Adipocyte (in vitro differentiated cells): ENCODE measurements around the gene ITPR2.
A peak's percentile ranks its signal among the peaks of the same experiment; 100 is the strongest.

Source experiments
- DNase-seq: peaks from one replicate; pipeline ENCODE4 v3.0.0-alpha.2; 2015; ENCODE audit warnings: low read depth
- H3K27me3 ChIP-seq: replicated peaks from 2 replicates; pipeline ENCODE4 v1.7.0; 2013; ENCODE audit warnings: mild to moderate bottlenecking, low read length, moderate library complexity; ENCODE audit not compliant: control insufficient read depth, insufficient read depth
- H3K36me3 ChIP-seq: 2 replicates; pipeline ENCODE4 v1.7.0; 2013; ENCODE audit warnings: low read length, mild to moderate bottlenecking, moderate library complexity; ENCODE audit not compliant: control insufficient read depth, insufficient read depth, severe bottlenecking
- H3K4me1 ChIP-seq: 2 replicates; pipeline ENCODE4 v1.7.0; 2013; ENCODE audit warnings: mild to moderate bottlenecking, low read length, moderate library complexity; ENCODE audit not compliant: control insufficient read depth, insufficient read depth
- H3K4me3 ChIP-seq: 2 replicates; pipeline ENCODE4 v1.7.0; 2013; ENCODE audit warnings: mild to moderate bottlenecking, low read length, moderate library complexity
- H3K9ac ChIP-seq: 2 replicates; pipeline ENCODE4 v1.7.0; 2013; ENCODE audit warnings: mild to moderate bottlenecking, low read length, moderate library complexity
- H3K9me3 ChIP-seq: 2 replicates; pipeline ENCODE4 v1.7.0; 2013; ENCODE audit warnings: mild to moderate bottlenecking, low read length, moderate library complexity; ENCODE audit not compliant: control insufficient read depth

The ITPR2 gene

GRCh38 chr12:26832822-26833742, at the start of gene ITPR2:
Gene ITPR2 (minus strand): TSS chr12:26833194. CDS start chr12:26832781, 413 bp downstream.
- H3K36me3 ChIP-seq, result no peaks in the 10 kb centered on the region
- H3K9ac ChIP-seq, result peak within 1 kb of the TSS; percentile 98
- H3K9me3 ChIP-seq, result no peaks in the 10 kb centered on the region
- DNase-seq, result peak; percentile 98
- H3K27me3 ChIP-seq, result no peaks in the 10 kb centered on the region
- H3K4me1 ChIP-seq, result peaks cover 22% of the 10 kb centered on the region
- peak within 1 kb of the TSS; percentile 91 for H3K4me3 ChIP-seq

GRCh38 chr12:26880625-26881024, 47.6 kb upstream of the ITPR2 start:
- Histone ChIP-seq H3K4me1 (peaks cover 8% of the 10 kb centered on the region), H3K9me3 (no peaks in the 10 kb centered on the region), H3K9ac (no peak overlapping the region), H3K36me3 (no peaks in the 10 kb centered on the region), H3K4me3 (no peak overlapping the region), H3K27me3 (peaks cover 18% of the 10 kb centered on the region)
- no peak for DNase-seq

GRCh38 chr12:26878661-26879119, 45.7 kb upstream of the ITPR2 start:
- no peaks in the 10 kb centered on the region for H3K36me3 ChIP-seq
- no peak overlapping the region for H3K9ac ChIP-seq
- H3K4me3 ChIP-seq, result no peak overlapping the region
- H3K9me3 ChIP-seq, result no peaks in the 10 kb centered on the region
- peaks cover 18% of the 10 kb centered on the region for H3K27me3 ChIP-seq
- peak; percentile 17 for DNase-seq
- H3K4me1 ChIP-seq, result peaks cover 8% of the 10 kb centered on the region

- peaks cover 19% of the 10 kb centered on the region for H3K27me3 ChIP-seq
- H3K36me3 ChIP-seq, result no peaks in the 10 kb centered on the region
- H3K4me1 ChIP-seq, result peaks cover 8% of the 10 kb centered on the region
- no peak overlapping the region for H3K9ac ChIP-seq
- H3K9me3 ChIP-seq, result no peaks in the 10 kb centered on the region
- no peak overlapping the region for H3K4me3 ChIP-seq
- DNase-seq, result no peak
Measured at GRCh38 chr12:26874501-26875296, 41.7 kb upstream of the ITPR2 start.

GRCh38 chr12:26872625-26873024, 39.6 kb upstream of the ITPR2 start:
- DNase-seq, result no peak
- Histone ChIP-seq H3K4me1 (no peaks in the 10 kb centered on the region), H3K9me3 (no peaks in the 10 kb centered on the region), H3K27me3 (peaks cover 19% of the 10 kb centered on the region), H3K4me3 (no peak overlapping the region), H3K36me3 (no peaks in the 10 kb centered on the region), H3K9ac (no peak overlapping the region)

GRCh38 chr12:26871985-26872384, 39.0 kb upstream of the ITPR2 start:
- H3K4me3 ChIP-seq, result no peak overlapping the region
- H3K9me3 ChIP-seq, result no peaks in the 10 kb centered on the region
- no peak for DNase-seq
- H3K9ac ChIP-seq, result no peak overlapping the region
- H3K4me1 ChIP-seq, result no peaks in the 10 kb centered on the region
- H3K36me3 ChIP-seq, result no peaks in the 10 kb centered on the region
- H3K27me3 ChIP-seq, result peaks cover 19% of the 10 kb centered on the region

GRCh38 chr12:26870491-26871419, 37.8 kb upstream of the ITPR2 start:
- H3K4me1 ChIP-seq, result no peaks in the 10 kb centered on the region
- H3K27me3 ChIP-seq, result peaks cover 19% of the 10 kb centered on the region
- H3K9ac ChIP-seq, result no peak overlapping the region
- DNase-seq, result peak; percentile 66
- no peak overlapping the region for H3K4me3 ChIP-seq
- no peaks in the 10 kb centered on the region for H3K36me3 ChIP-seq
- no peaks in the 10 kb centered on the region for H3K9me3 ChIP-seq

- Histone ChIP-seq H3K27me3 (peaks cover 19% of the 10 kb centered on the region), H3K36me3 (no peaks in the 10 kb centered on the region), H3K9ac (no peak overlapping the region), H3K4me3 (no peak overlapping the region), H3K9me3 (no peaks in the 10 kb centered on the region), H3K4me1 (no peaks in the 10 kb centered on the region)
- DNase-seq, result no peak
Measured at GRCh38 chr12:26869908-26870459, 37.0 kb upstream of the ITPR2 start.

- no peak for DNase-seq
Measured at GRCh38 chr12:26869104-26869494, 36.1 kb upstream of the ITPR2 start.

GRCh38 chr12:26868447-26869103, 35.6 kb upstream of the ITPR2 start:
- Histone ChIP-seq H3K36me3 (no peaks in the 10 kb centered on the region), H3K4me1 (no peaks in the 10 kb centered on the region), H3K4me3 (no peak overlapping the region), H3K9ac (no peak overlapping the region), H3K9me3 (no peaks in the 10 kb centered on the region), H3K27me3 (peaks cover 19% of the 10 kb centered on the region)
- DNase-seq, result no peak

More at GRCh38 chr12:26869104-26869494, 36.1 kb upstream of the ITPR2 start:
- H3K36me3 ChIP-seq, result no peaks in the 10 kb centered on the region
- peaks cover 19% of the 10 kb centered on the region for H3K27me3 ChIP-seq
- no peaks in the 10 kb centered on the region for H3K4me1 ChIP-seq
- no peaks in the 10 kb centered on the region for H3K9me3 ChIP-seq
- H3K4me3 ChIP-seq, result no peak overlapping the region
- H3K9ac ChIP-seq, result no peak overlapping the region
